Endothelial cell of umbilical vein (primary cell): ENCODE measurements around the gene VAV3. TPM values are rescaled to one million over a fixed set of nuclear protein-coding genes. Genes with fewer than 3 reads are reported as not detected.

Experiments
- BruUV-seq: library from RNA; stranded (reverse); fragments of 400-500 nt; replicated peaks from 2 replicates; lab custom pipeline; 2021; lab: Mats Ljungman, UMichigan
- CTCF ChIA-PET: fragments of 300-600, 350-600 bp; sonication (Branson Sonifier 250); formaldehyde crosslinking; loops from one replicate; lab custom pipeline; 2021; ENCODE audit warnings: antibody characterized with exemption, inconsistent platforms; lab: Charles Lee
- POLR2A ChIA-PET: fragments of 300-600, 350-600 bp; sonication (Branson Sonifier 250); formaldehyde crosslinking; loops from one replicate; lab custom pipeline; 2021; ENCODE audit warnings: antibody characterized with exemption, inconsistent platforms; lab: Charles Lee
- DNase-seq: peaks from one replicate; pipeline ENCODE4 v3.0.0-alpha.2; 2011; ENCODE audit warnings: low read depth, low spot score
- FAIRE-seq: peaks from 2 replicates; lab custom pipeline; 2011; peaks lifted over from hg19 to GRCh38; lab: Jason Lieb, UNC
- H2AFZ ChIP-seq: 2 replicates; pipeline ENCODE4 v1.6.0; 2012; ENCODE audit warnings: low read depth, low read length, control low read depth, inconsistent platforms
- H3K27ac ChIP-seq: 2 replicates; pipeline ENCODE4 v1.5.1; 2011; ENCODE audit warnings: low read depth, mild to moderate bottlenecking, control low read depth, low read length, moderate library complexity; ENCODE audit not compliant: insufficient read depth
- H3K27me3 ChIP-seq, 2 experiments: 2 replicates each; pipeline versions ENCODE4 v1.6.0 to v1.6.1; 2011; ENCODE audit warnings: low read length in 2 of 2, mixed read lengths in 1 of 2; ENCODE audit not compliant: control insufficient read depth in 2 of 2, insufficient read depth in 2 of 2
- H3K36me3 ChIP-seq, 2 experiments: 2 replicates in 1 of 2; 3 replicates in 1 of 2; pipeline ENCODE4 v1.5.1; 2011; ENCODE audit warnings: low read length in 2 of 2, mild to moderate bottlenecking in 1 of 2, moderate library complexity in 1 of 2; ENCODE audit not compliant: control insufficient read depth in 2 of 2, insufficient read depth in 2 of 2; ENCODE audit errors: extremely low read depth in 1 of 2
- H3K4me1 ChIP-seq: 3 replicates; pipeline ENCODE4 v1.5.1; 2011; ENCODE audit warnings: mild to moderate bottlenecking, low read length; ENCODE audit not compliant: control insufficient read depth, insufficient read depth; ENCODE audit errors: extremely low read depth
- H3K4me2 ChIP-seq: 2 replicates; pipeline ENCODE4 v1.6.1; 2011; ENCODE audit warnings: low read length, control low read depth, mixed read lengths; ENCODE audit not compliant: insufficient read depth
- H3K4me3 ChIP-seq, 3 experiments: fragments of 200-600 bp in 1 of 3; sonication (generic), shearing (Covaris generic) in 1 of 3; replicated peaks in 1 of 3; 2 replicates each; pipeline ENCODE4 v1.5.1; 2011 to 2016; ENCODE audit warnings: control low read depth in 3 of 3, low read length in 3 of 3, mild to moderate bottlenecking in 2 of 3, inconsistent platforms in 1 of 3, low read depth in 1 of 3, moderate library complexity in 1 of 3; ENCODE audit not compliant: insufficient read depth in 1 of 3
- H3K79me2 ChIP-seq: 2 replicates; pipeline ENCODE4 v1.6.0; 2012; ENCODE audit warnings: low read length, inconsistent platforms; ENCODE audit not compliant: control insufficient read depth, insufficient read depth
- H3K9ac ChIP-seq: replicated peaks from 2 replicates; pipeline ENCODE3; 2011; ENCODE audit warnings: low read length, control low read depth; ENCODE audit not compliant: insufficient read depth; ENCODE audit errors: extremely low read depth
- H3K9me1 ChIP-seq: replicated peaks from 3 replicates; pipeline ENCODE4 v1.6.0; 2011; ENCODE audit warnings: mild to moderate bottlenecking, low read length; ENCODE audit not compliant: control insufficient read depth, insufficient read depth; ENCODE audit errors: extremely low read depth
- H3K9me3 ChIP-seq: replicated peaks from 2 replicates; pipeline ENCODE4 v1.5.1; 2012; ENCODE audit warnings: low read length, inconsistent platforms; ENCODE audit not compliant: control insufficient read depth, insufficient read depth
- H4K20me1 ChIP-seq: replicated peaks from 2 replicates; pipeline ENCODE3; 2011; ENCODE audit warnings: mild to moderate bottlenecking, low read length; ENCODE audit not compliant: control insufficient read depth, insufficient read depth; ENCODE audit errors: extremely low read depth
- CTCF ChIP-seq, 2 donors: IDR thresholded peaks; 1 replicate in 1 of 2; 2 replicates in 1 of 2; pipeline ENCODE4 v1.5.1; 2011; ENCODE audit warnings: low read length in 2 of 2, mild to moderate bottlenecking in 2 of 2, moderate library complexity in 2 of 2, control low read depth in 1 of 2, inconsistent platforms in 1 of 2, low read depth in 1 of 2; ENCODE audit not compliant: insufficient read depth in 1 of 2; ENCODE audit errors: extremely low read depth in 1 of 2
- EZH2 ChIP-seq: IDR thresholded peaks from 2 replicates; pipeline ENCODE4 v1.6.1; 2012; ENCODE audit warnings: borderline replicate concordance, low read depth, mild to moderate bottlenecking, moderate library complexity, low read length, inconsistent platforms; ENCODE audit not compliant: severe bottlenecking
- FOS ChIP-seq: IDR thresholded peaks from 2 replicates; pipeline ENCODE4 v1.6.1; 2011; ENCODE audit warnings: mild to moderate bottlenecking, low read length, moderate library complexity, borderline replicate concordance; ENCODE audit not compliant: insufficient read depth
- GATA2 ChIP-seq: IDR thresholded peaks from 2 replicates; pipeline ENCODE4 v1.7.0; 2011; ENCODE audit warnings: low read depth, mild to moderate bottlenecking, moderate library complexity, mixed read lengths, low read length; ENCODE audit not compliant: insufficient read length, insufficient read depth
- JUN ChIP-seq: IDR thresholded peaks from 2 replicates; pipeline ENCODE4 v1.6.1; 2011; ENCODE audit warnings: borderline replicate concordance, low read depth; ENCODE audit not compliant: insufficient read length, insufficient read depth
- MYC ChIP-seq: IDR thresholded peaks from one replicate; pipeline ENCODE4 v1.6.1; 2011; ENCODE audit warnings: mild to moderate bottlenecking, low read depth, low read length
- POLR2A ChIP-seq: IDR thresholded peaks from 2 replicates; pipeline ENCODE4 v1.6.1; 2012; ENCODE audit warnings: low read depth, mild to moderate bottlenecking, control low read depth, low read length
- POLR2AphosphoS5 ChIP-seq: IDR thresholded peaks from 2 replicates; pipeline ENCODE4 v1.6.1; 2012; ENCODE audit warnings: low read depth, mild to moderate bottlenecking, control low read depth, low read length, moderate library complexity; ENCODE audit not compliant: insufficient read depth
- dilution Hi-C: fragments of 300-500 bp; cut with MboI; formaldehyde crosslinking; loops from one replicate; pipeline ENCODE4 v1.15.0; 2019; ENCODE audit warnings: low sequenced_read_pairs; ENCODE audit not compliant: extremely low pct_ligation_motif_present
- intact Hi-C: fragments of 100-400 bp; cut with micrococcal nuclease; formaldehyde crosslinking; loops from one replicate; pipeline ENCODE4 v1.10.0; 2022
- polyA plus RNA-seq, 4 experiments: library from polyadenylated mRNA; depleted of rRNA in 3 of 4; stranded (reverse) in 3 of 4; unstranded in 1 of 4; fragments of >200 nt; gene quantifications; 2 replicates each; pipeline versions ENCODE4 v1.2.1 to v1.2.3, GENCODE V29; 2011 to 2012; ENCODE audit warnings: missing spikeins in 1 of 4
- total RNA-seq: library from RNA; stranded (reverse); gene quantifications from 2 replicates; pipeline ENCODE4 v1.2.3, GENCODE V29; 2021
- TF ChIP-seq, protein P1 (sequence below): IDR thresholded peaks from 2 replicates; pipeline ENCODE4 v1.6.1; 2011; ENCODE audit not compliant: insufficient read depth, insufficient read length

VAV3 gene
- total and polyA plus RNA-seq, 2 donors (not counting 3 experiments of a cell fraction or from before 2014, with no cell fraction given): 0.18 to 1.5 TPM

DNA sequence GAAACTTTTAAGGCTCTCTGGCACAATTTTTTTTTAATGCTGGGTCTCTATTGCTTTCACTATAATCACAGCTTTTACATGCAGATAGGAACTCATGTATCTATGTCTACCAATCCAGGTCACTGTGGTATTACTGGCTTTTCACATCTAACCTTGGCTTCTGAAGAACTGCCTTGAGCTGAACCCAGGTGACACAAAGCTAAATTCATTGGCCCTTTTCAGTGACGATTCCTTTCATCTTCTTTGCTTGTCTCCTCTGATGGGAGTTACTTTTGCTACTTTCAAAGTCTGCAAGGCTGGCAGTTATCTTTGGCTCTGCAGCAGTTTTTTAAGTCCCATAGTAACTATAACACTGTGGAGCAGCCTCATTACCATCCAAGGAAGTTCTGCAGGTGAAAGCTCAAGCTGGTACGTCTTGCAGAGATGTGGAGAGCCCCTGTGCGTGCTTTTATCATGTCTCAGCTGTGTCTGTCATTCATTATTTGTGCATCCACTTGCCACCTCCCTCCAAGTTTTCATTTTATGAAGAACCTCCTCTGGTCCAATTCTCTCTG, 364.3 kb downstream of the VAV3 start:
- no peaks in the 10 kb centered on the region for H3K9me3 ChIP-seq
- H3K4me3 ChIP-seq: no peak overlapping the region
- ChIA-PET POLR2A (no interaction called here), CTCF (interaction anchor here (1.8 kb wide), 1 partner anchor 8 kb away, joined by 4 read pairs; no protein-coding TSS in a partner anchor)
- H3K27me3 ChIP-seq: no peaks in the 10 kb centered on the region
- H3K4me2 ChIP-seq: no peak overlapping the region
- H3K4me1 ChIP-seq: no peaks in the 10 kb centered on the region
- no peak overlapping the region for H2AFZ ChIP-seq
- no peak for DNase-seq
- BruUV-seq: no TSS peak
- no peak overlapping the region for H3K9ac ChIP-seq
- no peaks in the 10 kb centered on the region for H3K79me2 ChIP-seq
- TF ChIP-seq GATA2 (no peak), EZH2 (no peak), POLR2AphosphoS5 (no peak), FOS (no peak), CTCF (IDR thresholded peaks at IDR 0.05; ENCODE audit: extremely low read depth in 1 of 2, insufficient read depth in 1 of 2, low read depth in 1 of 2, low read length in 2 of 2) (no peak), POLR2A (no peak), MYC (no peak), JUN (no peak)
- TF ChIP-seq, protein P1, sequence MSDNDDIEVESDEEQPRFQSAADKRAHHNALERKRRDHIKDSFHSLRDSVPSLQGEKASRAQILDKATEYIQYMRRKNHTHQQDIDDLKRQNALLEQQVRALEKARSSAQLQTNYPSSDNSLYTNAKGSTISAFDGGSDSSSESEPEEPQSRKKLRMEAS: no peak
- intact Hi-C loops (no loop called here), dilution Hi-C loops (no loop called here)
- no peak overlapping the region for H3K27ac ChIP-seq
- no peaks in the 10 kb centered on the region for H3K9me1 ChIP-seq
- no peaks in the 10 kb centered on the region for H3K36me3 ChIP-seq
- FAIRE-seq: no peak
- H4K20me1 ChIP-seq: no peaks in the 10 kb centered on the region
